Activated CD4-positive, alpha-beta T cell treated with anti-CD3 and anti-CD28 coated beads for 24 hours (primary cell): ENCODE data around the gene DEFB124.

Experiments used
- DNase-seq, 2 donors: peaks; one replicate each; pipeline ENCODE4 v3.0.0-alpha.2; 2020; ENCODE audit warnings: low read depth in 2 of 2

The DEFB124 gene

DNA sequence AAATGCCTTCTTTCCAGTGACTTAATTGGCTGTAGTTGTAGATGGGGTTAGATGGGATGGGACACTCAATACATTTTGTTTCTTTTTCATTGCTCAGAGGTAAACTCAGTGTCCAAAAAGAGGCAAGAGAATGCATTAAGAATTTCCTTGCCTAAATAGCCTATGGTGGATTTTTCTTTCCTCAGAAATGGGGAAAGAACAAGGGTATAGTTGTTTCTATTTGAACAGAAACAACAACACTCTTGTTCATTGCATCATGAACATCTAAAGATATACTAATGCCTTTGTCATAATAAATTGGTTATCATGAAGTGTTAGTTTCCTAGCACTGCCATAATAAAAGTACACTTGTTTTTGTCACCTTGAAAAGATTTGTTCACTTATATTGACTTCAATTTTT lies 49.1 kb downstream of the DEFB124 start:
- no peak for DNase-seq

DNA sequence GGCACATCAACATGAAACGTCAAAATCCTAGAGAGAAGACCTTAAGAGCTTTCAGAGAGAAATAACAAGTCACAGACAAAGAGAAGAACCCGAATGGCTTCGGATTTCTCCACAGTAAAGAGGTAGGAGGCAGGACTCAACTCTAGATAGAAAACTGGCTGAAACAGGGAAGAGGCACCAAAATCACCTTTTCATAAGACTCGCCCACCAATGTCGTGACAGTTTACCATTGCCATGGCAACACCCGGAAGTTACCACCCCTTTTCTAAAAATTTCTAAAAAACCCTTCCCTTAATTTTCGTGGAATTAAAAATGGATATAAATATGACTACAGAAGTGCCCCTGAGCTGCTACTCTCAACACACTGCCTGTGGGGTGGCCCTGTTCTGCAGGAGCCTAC lies 56.6 kb downstream of the DEFB124 start:
- DNase-seq: no peak

DNA sequence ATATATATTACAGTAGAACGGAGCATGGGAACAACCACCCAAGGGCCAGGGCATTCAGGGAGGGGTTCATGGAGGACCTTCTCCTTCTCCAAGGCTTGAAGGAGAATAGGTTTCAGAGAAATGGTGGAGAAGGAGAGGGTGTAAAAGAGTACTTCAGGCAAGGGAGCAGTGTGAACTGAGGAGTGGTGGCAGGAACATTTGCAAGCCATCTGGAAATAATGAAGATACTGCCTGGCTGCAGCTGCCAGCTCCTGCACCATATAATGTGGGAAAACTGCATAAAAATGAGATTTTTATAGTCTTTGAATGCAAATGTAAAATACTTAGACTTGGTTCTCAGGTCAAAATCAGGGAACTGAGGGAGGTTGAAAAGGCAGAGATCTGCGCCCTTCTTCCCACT lies 59.3 kb downstream of the DEFB124 start:
- no peak for DNase-seq
